HEK293 (cell line): ENCODE measurements around the gene SMLR1.

Experiments
- CTCF ChIA-PET: fragments of 350-600 bp; formaldehyde crosslinking; extraction: SDS; loops from one replicate; lab custom pipeline; 2021; ENCODE audit warnings: antibody characterized with exemption; lab: Yijun Ruan, JAX
- POLR2A ChIA-PET: fragments of 300-600 bp; formaldehyde crosslinking; extraction: SDS; loops from one replicate; lab custom pipeline; 2020; ENCODE audit warnings: antibody characterized with exemption, inconsistent platforms; lab: Yijun Ruan, JAX
- H3K27ac ChIP-seq: fragments of 200-500 bp; sonication (Bioruptor generic); 2 replicates; pipeline ENCODE4 v1.5.1; 2014; ENCODE audit warnings: low read depth, low read length, control low read depth, inconsistent platforms; ENCODE audit errors: extremely low read depth
- H3K36me3 ChIP-seq, 2 experiments: fragments of 200-500 bp in 1 of 2; sonication (Bioruptor generic) in 1 of 2; 1 replicate in 1 of 2; 2 replicates in 1 of 2; pipeline ENCODE4 v1.5.1; 2014 to 2017; ENCODE audit warnings: inconsistent platforms in 2 of 2, low read length in 2 of 2; ENCODE audit not compliant: control insufficient read depth in 2 of 2, insufficient read depth in 1 of 2
- H3K4me1 ChIP-seq: fragments of 200-500 bp; sonication (Bioruptor generic); 2 replicates; pipeline ENCODE4 v1.5.1; 2014; ENCODE audit warnings: mild to moderate bottlenecking, low read length, inconsistent platforms; ENCODE audit not compliant: control insufficient read depth, insufficient read depth
- H3K4me3 ChIP-seq: 2 replicates; pipeline ENCODE4 v1.5.1; 2011; ENCODE audit warnings: low read depth, mild to moderate bottlenecking, control low read depth, low read length, moderate library complexity
- H3K9me3 ChIP-seq: fragments of 200-500 bp; sonication (Bioruptor generic); 2 replicates; pipeline ENCODE4 v1.5.1; 2014; ENCODE audit warnings: low read depth, low read length, inconsistent platforms; ENCODE audit not compliant: control insufficient read depth, insufficient read depth
- AEBP2 ChIP-seq: fragments of 450-650 bp; formaldehyde crosslinking; IDR thresholded peaks from 2 replicates; pipeline ENCODE4 v1.5.1; 2016; ENCODE audit warnings: missing biosample characterization, missing genetic modification characterization, borderline replicate concordance
- GLI4 ChIP-seq: fragments of 450-650 bp; formaldehyde crosslinking; IDR thresholded peaks from 2 replicates; pipeline ENCODE4 v1.5.1; 2016; ENCODE audit warnings: missing biosample characterization, missing genetic modification characterization
- GLIS2 ChIP-seq: fragments of 450-650 bp; formaldehyde crosslinking; IDR thresholded peaks from 2 replicates; pipeline ENCODE4 v1.5.1; 2016; ENCODE audit warnings: missing biosample characterization, missing genetic modification characterization
- KLF17 ChIP-seq: fragments of 450-650 bp; formaldehyde crosslinking; IDR thresholded peaks from 2 replicates; pipeline ENCODE4 v1.5.1; 2016; ENCODE audit warnings: missing biosample characterization, missing genetic modification characterization
- OVOL3 ChIP-seq: fragments of 450-650 bp; formaldehyde crosslinking; IDR thresholded peaks from 2 replicates; pipeline ENCODE4 v1.5.1; 2016; ENCODE audit warnings: missing biosample characterization, missing genetic modification characterization
- SP2 ChIP-seq: fragments of 450-650 bp; formaldehyde crosslinking; IDR thresholded peaks from 2 replicates; pipeline ENCODE4 v1.5.1; 2016; ENCODE audit warnings: missing biosample characterization, missing genetic modification characterization
- ZBTB10 ChIP-seq: fragments of 450-650 bp; formaldehyde crosslinking; IDR thresholded peaks from 2 replicates; pipeline ENCODE4 v1.5.1; 2016; ENCODE audit warnings: missing biosample characterization, missing genetic modification characterization
- ZBTB17 ChIP-seq: fragments of 450-650 bp; formaldehyde crosslinking; IDR thresholded peaks from 2 replicates; pipeline ENCODE4 v1.5.1; 2016; ENCODE audit warnings: missing biosample characterization, missing genetic modification characterization
- ZNF138 ChIP-seq: fragments of 450-650 bp; formaldehyde crosslinking; IDR thresholded peaks from 2 replicates; pipeline ENCODE4 v1.5.1; 2016; ENCODE audit warnings: missing biosample characterization, missing genetic modification characterization, borderline replicate concordance
- ZNF174 ChIP-seq: fragments of 450-650 bp; formaldehyde crosslinking; IDR thresholded peaks from 2 replicates; pipeline ENCODE4 v1.5.0; 2017; ENCODE audit warnings: missing biosample characterization, mild to moderate bottlenecking, missing genetic modification characterization
- ZNF175 ChIP-seq: fragments of 450-650 bp; formaldehyde crosslinking; IDR thresholded peaks from 2 replicates; pipeline ENCODE4 v1.5.1; 2016; ENCODE audit warnings: missing biosample characterization, missing genetic modification characterization
- ZNF2 ChIP-seq: fragments of 450-650 bp; formaldehyde crosslinking; IDR thresholded peaks from 2 replicates; pipeline ENCODE4 v1.5.1; 2016; ENCODE audit warnings: missing biosample characterization, missing genetic modification characterization
- ZNF202 ChIP-seq: fragments of 450-650 bp; formaldehyde crosslinking; IDR thresholded peaks from 2 replicates; pipeline ENCODE4 v1.5.1; 2016; ENCODE audit warnings: missing biosample characterization, missing genetic modification characterization, borderline replicate concordance
- ZNF362 ChIP-seq: fragments of 450-650 bp; formaldehyde crosslinking; IDR thresholded peaks from 2 replicates; pipeline ENCODE4 v1.5.1; 2016; ENCODE audit warnings: missing biosample characterization, missing genetic modification characterization
- ZNF473 ChIP-seq: fragments of 450-650 bp; formaldehyde crosslinking; IDR thresholded peaks from 2 replicates; pipeline ENCODE4 v1.5.1; 2017; ENCODE audit warnings: missing biosample characterization, missing genetic modification characterization
- ZNF561 ChIP-seq: fragments of 450-650 bp; IDR thresholded peaks from 2 replicates; pipeline ENCODE4 v1.5.1; 2018; ENCODE audit warnings: missing biosample characterization, missing genetic modification characterization, borderline replicate concordance
- ZNF654 ChIP-seq: fragments of 450-650 bp; formaldehyde crosslinking; IDR thresholded peaks from 2 replicates; pipeline ENCODE4 v1.5.1; 2016; ENCODE audit warnings: low read depth, missing biosample characterization, missing genetic modification characterization
- ZNF660 ChIP-seq: fragments of 450-650 bp; IDR thresholded peaks from 2 replicates; pipeline ENCODE4 v1.5.1; 2018; ENCODE audit warnings: missing biosample characterization, mild to moderate bottlenecking, missing genetic modification characterization
- ZSCAN5A ChIP-seq: fragments of 450-650 bp; formaldehyde crosslinking; IDR thresholded peaks from 2 replicates; pipeline ENCODE4 v1.5.1; 2016; ENCODE audit warnings: missing biosample characterization, missing genetic modification characterization

SMLR1 gene

GRCh38 chr6:130869681-130870080 lies 42.5 kb downstream of the SMLR1 start:
- H3K36me3 ChIP-seq = peaks cover 0 to 42% of the 10 kb centered on the region in 2 experiments
- TF ChIP-seq SP2 (tag by site-specific recombination) = no peak
- TF ChIP-seq ZNF138 = no peak
- no peak for TF ChIP-seq KLF17 (tag by site-specific recombination)
- no peak for TF ChIP-seq ZBTB17 (tag by site-specific recombination)
- no peak for TF ChIP-seq ZNF174 (tag by site-specific recombination)
- no peak for TF ChIP-seq AEBP2
- no peak for TF ChIP-seq ZNF175 (tag by site-specific recombination)
- H3K4me1 ChIP-seq = no peaks in the 10 kb centered on the region
- H3K4me3 ChIP-seq = no peak overlapping the region
- H3K27ac ChIP-seq = no peak overlapping the region
- no peaks in the 10 kb centered on the region for H3K9me3 ChIP-seq
- CTCF ChIA-PET = interaction anchor here (1.9 to 5.3 kb wide), 2 partner anchors 15 to 80 kb away, joined by 5 to 55 read pairs; no protein-coding TSS in a partner anchor
- POLR2A ChIA-PET = no interaction called here

- Histone ChIP-seq H3K27ac (no peak overlapping the region), H3K4me3 (no peak overlapping the region), H3K4me1 (no peaks in the 10 kb centered on the region), H3K36me3 (peaks cover 0 to 39% of the 10 kb centered on the region in 2 experiments), H3K9me3 (no peaks in the 10 kb centered on the region)
- CTCF ChIA-PET = interaction anchor here (0.6 to 5.3 kb wide), 11 partner anchors 10 to 505 kb away, joined by 3 to 55 read pairs (median 4); no protein-coding TSS in a partner anchor
- POLR2A ChIA-PET = no interaction called here
- no peak for TF ChIP-seq OVOL3 (tag by site-specific recombination)
Observed at GRCh38 chr6:130870179-130870880, 43.1 kb downstream of the SMLR1 start.

- Histone ChIP-seq H3K4me3 (no peak overlapping the region), H3K4me1 (no peaks in the 10 kb centered on the region), H3K9me3 (no peaks in the 10 kb centered on the region), H3K27ac (no peak overlapping the region), H3K36me3 (peaks cover 0 to 26% of the 10 kb centered on the region in 2 experiments)
- ChIA-PET CTCF (interaction anchor here (0.5 to 5.3 kb wide), 44 partner anchors 8 to 1363 kb away, joined by 3 to 55 read pairs (median 4); partner anchors contain the start of gene MED23), POLR2A (no interaction called here)
- TF ChIP-seq ZNF2 (tag by site-specific recombination) = peak; percentile 90
- no peak for TF ChIP-seq AEBP2
- TF ChIP-seq ZNF660 (tag by site-specific recombination) = peak; percentile 16; the same call in 1 of the 2 replicates
- no peak for TF ChIP-seq ZNF202 (tag by site-specific recombination)
- TF ChIP-seq ZNF473 = no peak
- peak; percentile 75 for TF ChIP-seq ZNF654
- no peak for TF ChIP-seq ZBTB10 (tag by site-specific recombination)
- TF ChIP-seq GLI4 (tag by site-specific recombination) = no peak
- no peak for TF ChIP-seq ZNF561 (tag by site-specific recombination)
- TF ChIP-seq GLIS2 (tag by site-specific recombination) = no peak
- TF ChIP-seq ZNF362 = no peak
- no peak for TF ChIP-seq ZSCAN5A (tag by site-specific recombination)
Observed at GRCh38 chr6:130872250-130873095, 45.3 kb downstream of the SMLR1 start.
